ENCODE results near the gene NFIA.

DNA sequence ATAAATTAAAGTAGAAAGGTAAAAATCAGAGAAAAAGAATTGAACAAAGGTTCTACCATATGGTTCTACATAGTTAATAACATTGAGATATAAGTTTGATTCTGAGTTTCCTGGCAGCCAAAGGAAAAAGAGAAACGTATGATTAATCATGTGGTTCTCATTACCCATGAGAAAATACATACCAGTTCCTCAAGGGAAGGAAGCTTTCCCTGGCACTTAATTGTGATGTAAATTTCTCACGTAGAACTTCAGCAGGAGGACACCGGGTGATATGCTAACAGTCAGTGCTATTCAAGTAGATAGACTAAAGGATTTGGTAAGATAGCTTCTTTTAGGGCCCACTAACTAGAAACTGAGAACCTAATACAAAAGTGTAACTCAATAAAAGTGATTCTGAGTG is 218.5 kb downstream of the NFIA start:
- TF ChIP-seq, protein P1, sequence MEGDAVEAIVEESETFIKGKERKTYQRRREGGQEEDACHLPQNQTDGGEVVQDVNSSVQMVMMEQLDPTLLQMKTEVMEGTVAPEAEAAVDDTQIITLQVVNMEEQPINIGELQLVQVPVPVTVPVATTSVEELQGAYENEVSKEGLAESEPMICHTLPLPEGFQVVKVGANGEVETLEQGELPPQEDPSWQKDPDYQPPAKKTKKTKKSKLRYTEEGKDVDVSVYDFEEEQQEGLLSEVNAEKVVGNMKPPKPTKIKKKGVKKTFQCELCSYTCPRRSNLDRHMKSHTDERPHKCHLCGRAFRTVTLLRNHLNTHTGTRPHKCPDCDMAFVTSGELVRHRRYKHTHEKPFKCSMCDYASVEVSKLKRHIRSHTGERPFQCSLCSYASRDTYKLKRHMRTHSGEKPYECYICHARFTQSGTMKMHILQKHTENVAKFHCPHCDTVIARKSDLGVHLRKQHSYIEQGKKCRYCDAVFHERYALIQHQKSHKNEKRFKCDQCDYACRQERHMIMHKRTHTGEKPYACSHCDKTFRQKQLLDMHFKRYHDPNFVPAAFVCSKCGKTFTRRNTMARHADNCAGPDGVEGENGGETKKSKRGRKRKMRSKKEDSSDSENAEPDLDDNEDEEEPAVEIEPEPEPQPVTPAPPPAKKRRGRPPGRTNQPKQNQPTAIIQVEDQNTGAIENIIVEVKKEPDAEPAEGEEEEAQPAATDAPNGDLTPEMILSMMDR (IDR thresholded peaks at IDR 0.05 in 2 of 3, conservative IDR thresholded peaks at IDR 0.05 in 1 of 3; ENCODE audit: control insufficient read depth in 2 of 3, extremely low read depth in 1 of 3, insufficient read depth in 1 of 3, low read depth in 3 of 3, low read length in 3 of 3), result no peak
- TF ChIP-seq POLR2AphosphoS5 (IDR thresholded peaks at IDR 0.05; ENCODE audit: low read length), result no peak
- no peak for TF ChIP-seq HDAC6 (IDR thresholded peaks at IDR 0.05; ENCODE audit: unreplicated experiment)
- TF ChIP-seq CEBPB (IDR thresholded peaks at IDR 0.05; ENCODE audit: borderline replicate concordance in 1 of 2, low read depth in 2 of 2, low read length in 2 of 2), result no peak
- no peak for TF ChIP-seq POLR2A (IDR thresholded peaks at IDR 0.05; ENCODE audit: low read depth, low read length)
- TF ChIP-seq BHLHE40 (IDR thresholded peaks at IDR 0.05; ENCODE audit: borderline replicate concordance in 1 of 2, low read depth in 2 of 2, low read length in 1 of 2), result no peak
- no peak for TF ChIP-seq NRF1 (conservative IDR thresholded peaks at IDR 0.05; ENCODE audit: low read depth, low read length)
- TF ChIP-seq, protein P2, sequence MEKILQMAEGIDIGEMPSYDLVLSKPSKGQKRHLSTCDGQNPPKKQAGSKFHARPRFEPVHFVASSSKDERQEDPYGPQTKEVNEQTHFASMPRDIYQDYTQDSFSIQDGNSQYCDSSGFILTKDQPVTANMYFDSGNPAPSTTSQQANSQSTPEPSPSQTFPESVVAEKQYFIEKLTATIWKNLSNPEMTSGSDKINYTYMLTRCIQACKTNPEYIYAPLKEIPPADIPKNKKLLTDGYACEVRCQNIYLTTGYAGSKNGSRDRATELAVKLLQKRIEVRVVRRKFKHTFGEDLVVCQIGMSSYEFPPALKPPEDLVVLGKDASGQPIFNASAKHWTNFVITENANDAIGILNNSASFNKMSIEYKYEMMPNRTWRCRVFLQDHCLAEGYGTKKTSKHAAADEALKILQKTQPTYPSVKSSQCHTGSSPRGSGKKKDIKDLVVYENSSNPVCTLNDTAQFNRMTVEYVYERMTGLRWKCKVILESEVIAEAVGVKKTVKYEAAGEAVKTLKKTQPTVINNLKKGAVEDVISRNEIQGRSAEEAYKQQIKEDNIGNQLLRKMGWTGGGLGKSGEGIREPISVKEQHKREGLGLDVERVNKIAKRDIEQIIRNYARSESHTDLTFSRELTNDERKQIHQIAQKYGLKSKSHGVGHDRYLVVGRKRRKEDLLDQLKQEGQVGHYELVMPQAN (conservative IDR thresholded peaks at IDR 0.05), result no peak
- no peak for TF ChIP-seq TAF1 (IDR thresholded peaks at IDR 0.05; ENCODE audit: borderline replicate concordance, low read depth, low read length)

All from GM12878 (cell line).